Measurements from ENCODE around the gene ZNRF1.
"Not testable (repeated sequence)": the region's sequence is repeated elsewhere in the genome, so short reads cannot be mapped to it uniquely, and the experiment has no call there.

Gene ZNRF1

DNA sequence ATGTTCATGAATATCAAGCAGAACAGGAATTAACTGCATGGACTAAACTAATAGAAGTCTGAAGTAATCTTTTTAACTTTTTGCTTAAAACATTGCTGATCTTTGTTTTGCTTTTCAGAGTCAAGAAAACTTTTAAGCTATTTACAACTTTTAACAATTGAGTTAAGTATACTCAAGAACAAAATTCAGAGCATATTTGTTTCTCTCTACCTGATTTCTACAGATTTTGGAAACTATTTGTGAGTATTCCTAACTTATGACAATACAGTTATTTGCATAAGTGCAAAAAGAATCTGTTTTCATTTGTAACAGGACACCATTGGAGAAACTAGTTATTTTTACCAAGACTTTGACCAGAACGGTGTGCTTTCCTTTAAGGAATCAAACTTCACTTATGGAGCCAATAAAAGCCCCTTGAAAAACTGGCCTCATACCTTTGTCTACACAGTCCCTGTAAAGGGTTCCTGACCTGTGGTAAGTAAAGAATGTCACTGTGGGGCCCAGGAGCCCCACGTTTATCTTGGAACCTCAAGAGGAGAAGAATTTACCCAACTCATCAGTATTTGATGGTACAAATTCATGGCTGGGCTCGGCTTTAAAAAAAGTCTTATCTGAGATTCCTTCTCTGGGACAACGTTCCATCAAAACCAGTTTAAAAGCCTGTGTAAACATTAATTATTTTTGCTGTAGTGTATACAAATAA lies 129.0 kb downstream of the ZNRF1 start:
- H3K4me3 ChIP-seq = no peak overlapping the region
- H3K9me3 ChIP-seq = no peaks in the 10 kb centered on the region
- no peaks in the 10 kb centered on the region; the same call in 1 of the 2 replicates for H3K27me3 ChIP-seq (ENCODE audit: low read depth)
- in situ Hi-C loops (cut with MboI; ENCODE audit: low sequenced_read_pairs) = no loop called here
- H3K4me1 ChIP-seq = peaks cover 6% of the 10 kb centered on the region; the same call in 1 of the 2 replicates
- H3K36me3 ChIP-seq (replicated peaks) = no peaks in the 10 kb centered on the region
- no peak for DNase-seq (ENCODE audit: low spot score in 2 of 2)

DNA sequence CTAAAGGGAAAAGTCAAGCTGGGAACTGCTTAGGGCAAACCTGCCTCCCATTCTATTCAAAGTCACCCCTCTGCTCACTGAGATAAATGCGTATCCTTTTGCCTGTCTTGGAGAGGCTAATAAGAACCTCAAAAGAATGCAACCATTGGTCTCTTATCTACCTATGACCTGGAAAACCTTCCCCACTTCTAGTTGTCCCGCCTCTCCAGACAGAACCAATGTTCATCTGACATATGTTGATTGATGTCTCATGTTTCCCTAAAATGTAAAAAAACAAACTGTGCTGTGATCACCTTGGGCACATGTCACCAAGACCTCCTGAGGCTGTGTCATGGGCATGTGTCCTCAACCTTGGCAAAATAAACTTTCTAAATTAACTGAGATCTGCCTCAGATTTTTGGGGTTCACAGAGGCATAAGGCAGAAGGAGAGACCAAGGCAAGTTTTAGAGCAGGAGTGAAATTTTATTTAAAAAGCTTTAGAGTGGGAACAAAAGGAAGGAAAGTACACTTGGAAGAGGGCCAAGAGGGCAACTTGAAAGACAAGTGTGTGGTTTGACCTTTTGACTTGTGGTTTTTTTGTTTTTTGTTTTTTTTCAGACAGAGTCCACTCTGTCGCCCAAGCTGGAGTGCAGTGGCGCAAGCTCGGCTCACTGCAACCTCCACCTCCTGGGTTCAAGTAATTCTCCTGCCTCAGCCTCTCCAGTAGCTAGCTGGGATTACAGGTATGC lies 130.8 kb downstream of the ZNRF1 start:
- H3K4me3 ChIP-seq; in situ Hi-C loops (cut with MboI; ENCODE audit: low sequenced_read_pairs); H3K36me3 ChIP-seq (replicated peaks); DNase-seq (ENCODE audit: low spot score in 2 of 2); H3K9me3 ChIP-seq; H3K27me3 ChIP-seq (ENCODE audit: low read depth); H3K4me1 ChIP-seq: not testable (repeated sequence)

DNA sequence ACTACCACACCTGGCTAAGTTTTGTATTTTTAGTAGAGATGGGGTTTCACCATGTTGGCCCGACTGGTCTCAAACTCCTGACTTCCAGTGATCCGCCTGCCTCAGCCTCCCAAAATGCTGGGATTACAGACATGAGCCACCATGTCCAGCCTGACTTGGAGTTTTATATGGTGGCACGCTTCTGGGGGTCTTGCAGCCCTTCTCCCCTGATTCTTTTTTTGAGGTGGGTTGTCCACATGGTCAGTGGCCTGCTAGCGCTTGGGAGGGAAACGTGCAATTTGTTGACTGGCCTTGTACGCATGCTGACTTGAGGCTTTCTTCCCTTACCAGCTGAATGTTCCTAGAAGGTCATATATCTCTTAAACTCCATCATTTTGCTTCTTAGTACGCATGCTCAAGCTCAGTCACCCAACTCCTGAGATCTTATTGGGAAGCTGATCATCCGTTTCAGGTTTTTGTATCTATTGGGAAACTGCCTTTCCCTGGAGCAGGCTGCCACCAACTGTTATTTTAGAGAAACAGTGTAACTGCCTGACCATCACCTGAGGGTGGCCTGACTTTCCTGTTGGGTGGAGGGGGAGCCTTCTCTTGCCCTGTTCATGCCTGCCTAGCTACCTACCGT lies 131.4 kb downstream of the ZNRF1 start:
- in situ Hi-C loops (cut with MboI; ENCODE audit: low sequenced_read_pairs) = no loop called here
- H3K4me1 ChIP-seq = peaks cover 6% of the 10 kb centered on the region; the same call in 1 of the 2 replicates
- H3K36me3 ChIP-seq (replicated peaks) = no peaks in the 10 kb centered on the region
- no peaks in the 10 kb centered on the region for H3K9me3 ChIP-seq
- no peak for DNase-seq (ENCODE audit: low spot score in 2 of 2)
- H3K27me3 ChIP-seq (ENCODE audit: low read depth) = no peaks in the 10 kb centered on the region; the same call in 1 of the 2 replicates
- no peak overlapping the region for H3K4me3 ChIP-seq

DNA sequence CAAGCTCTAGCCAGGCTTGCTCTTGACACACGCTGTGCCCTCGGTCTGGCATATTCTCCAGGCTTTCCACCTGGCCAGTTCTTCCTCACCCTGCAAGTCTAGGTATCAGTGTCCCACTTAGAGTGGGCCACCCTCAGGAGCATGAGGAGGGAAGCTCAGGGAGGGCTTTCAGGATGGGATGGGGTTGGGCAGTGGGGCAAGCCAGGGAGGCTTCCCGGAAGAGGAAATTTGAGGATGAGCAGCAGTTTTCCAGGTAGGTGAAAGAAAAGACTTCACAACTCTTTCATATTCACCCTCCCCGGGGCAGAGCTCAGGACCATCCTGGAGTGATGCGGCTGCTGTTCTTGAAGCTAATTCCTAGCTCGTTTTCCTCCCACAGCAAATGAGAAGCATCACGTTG lies 132.3 kb downstream of the ZNRF1 start:
- no peak overlapping the region for H3K4me3 ChIP-seq
- no peak for DNase-seq (ENCODE audit: low spot score in 2 of 2)
- no peaks in the 10 kb centered on the region; the same call in 1 of the 2 replicates for H3K27me3 ChIP-seq (ENCODE audit: low read depth)
- H3K4me1 ChIP-seq = peaks cover 6% of the 10 kb centered on the region; the same call in 1 of the 2 replicates
- in situ Hi-C loops (cut with MboI; ENCODE audit: low sequenced_read_pairs) = no loop called here
- H3K9me3 ChIP-seq = no peaks in the 10 kb centered on the region
- no peaks in the 10 kb centered on the region for H3K36me3 ChIP-seq (replicated peaks)

DNA sequence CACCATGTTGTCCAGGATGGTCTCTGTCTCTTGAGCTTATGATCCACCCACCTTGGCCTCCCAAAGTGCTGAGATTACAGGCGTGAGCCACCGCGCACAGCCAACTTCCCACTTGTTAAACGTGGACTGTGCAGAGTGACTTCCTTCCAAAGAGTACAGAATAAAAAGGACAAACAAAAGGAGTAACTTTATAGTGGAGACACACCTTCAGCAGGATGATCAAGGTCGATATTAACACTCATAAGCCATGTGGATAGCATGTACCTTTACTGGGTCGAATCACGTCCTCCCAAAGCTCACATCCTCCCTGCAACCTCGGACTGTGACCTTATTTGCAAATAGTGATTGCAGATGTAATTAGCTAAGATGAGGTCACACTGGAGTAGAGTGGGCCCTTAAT lies 139.4 kb downstream of the ZNRF1 start:
- in situ Hi-C loops (cut with MboI; ENCODE audit: low sequenced_read_pairs) = no loop called here
- DNase-seq (ENCODE audit: low spot score in 2 of 2) = no peak
- H3K4me1 ChIP-seq = no peaks in the 10 kb centered on the region
- no peaks in the 10 kb centered on the region for H3K27me3 ChIP-seq (ENCODE audit: low read depth)
- no peaks in the 10 kb centered on the region for H3K36me3 ChIP-seq (replicated peaks)
- H3K4me3 ChIP-seq = no peak overlapping the region
- H3K9me3 ChIP-seq = no peaks in the 10 kb centered on the region

DNA sequence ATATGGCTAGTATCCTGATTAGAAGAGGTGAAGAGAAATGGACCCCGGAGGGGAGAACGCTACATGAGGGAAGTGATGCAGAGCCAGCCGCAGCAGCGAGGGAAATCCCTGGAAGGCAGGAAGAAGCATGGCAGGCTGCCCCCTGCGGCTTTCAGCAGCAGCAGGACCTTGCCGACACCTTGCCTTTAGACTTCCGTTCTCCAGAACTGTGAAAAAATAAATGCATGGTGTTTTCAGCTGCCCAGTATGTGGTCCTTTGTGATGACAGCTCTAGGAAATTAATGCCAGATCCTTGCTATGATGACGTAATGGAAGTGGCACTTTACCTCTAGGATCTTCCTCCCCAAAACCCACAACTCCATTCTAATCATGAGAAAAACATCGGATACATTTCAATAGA lies 139.8 kb downstream of the ZNRF1 start:
- Histone ChIP-seq H3K4me3 (no peak overlapping the region), H3K27me3 (ENCODE audit: low read depth) (no peaks in the 10 kb centered on the region), H3K9me3 (no peaks in the 10 kb centered on the region), H3K36me3 (replicated peaks) (no peaks in the 10 kb centered on the region), H3K4me1 (no peaks in the 10 kb centered on the region)
- no peak for DNase-seq (ENCODE audit: low spot score in 2 of 2)
- in situ Hi-C loops (cut with MboI; ENCODE audit: low sequenced_read_pairs) = no loop called here

DNA sequence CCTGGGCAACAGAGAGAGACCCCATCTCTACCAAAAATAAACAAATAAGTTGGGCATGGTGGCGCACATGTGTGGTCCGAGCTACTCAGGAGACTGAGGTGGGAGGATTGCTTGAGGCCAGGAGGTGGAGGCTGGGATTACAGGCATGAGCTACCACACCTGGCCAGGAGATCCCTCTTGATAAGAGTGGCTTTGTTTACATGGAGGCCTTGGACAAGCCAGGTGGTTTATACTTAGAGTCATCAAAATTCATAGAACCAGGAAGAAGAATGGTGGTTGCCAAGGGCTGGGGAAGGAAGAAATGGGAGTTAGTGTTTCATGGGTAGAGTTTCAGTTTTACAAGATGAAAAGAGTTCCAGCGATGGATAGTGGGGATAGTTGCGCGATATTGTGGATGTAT lies 140.7 kb downstream of the ZNRF1 start:
- H3K4me3 ChIP-seq = no peak overlapping the region
- DNase-seq (ENCODE audit: low spot score in 2 of 2) = no peak
- no peaks in the 10 kb centered on the region for H3K4me1 ChIP-seq
- H3K27me3 ChIP-seq (ENCODE audit: low read depth) = no peaks in the 10 kb centered on the region
- in situ Hi-C loops (cut with MboI; ENCODE audit: low sequenced_read_pairs) = no loop called here
- no peaks in the 10 kb centered on the region for H3K36me3 ChIP-seq (replicated peaks)
- H3K9me3 ChIP-seq = no peaks in the 10 kb centered on the region

DNA sequence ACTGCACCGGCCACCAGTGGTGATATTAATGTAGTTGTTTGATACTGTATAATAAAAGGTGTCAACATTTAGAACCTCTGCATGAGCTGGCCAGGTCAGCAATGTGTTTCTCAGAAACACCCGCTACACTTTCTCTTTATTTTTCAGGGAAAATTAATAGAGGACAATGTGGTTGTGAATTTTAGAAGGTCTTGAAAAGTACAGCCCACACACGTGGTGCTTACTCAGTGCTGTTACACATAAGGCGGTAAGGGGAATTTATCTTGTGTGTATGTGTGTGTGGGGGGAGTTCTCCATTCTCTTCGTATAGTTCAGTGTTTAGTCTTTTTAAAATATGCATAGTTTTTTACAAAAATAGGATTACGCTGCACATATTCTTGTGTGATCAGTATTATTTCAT lies 145.1 kb downstream of the ZNRF1 start:
- no peaks in the 10 kb centered on the region for H3K9me3 ChIP-seq

DNA sequence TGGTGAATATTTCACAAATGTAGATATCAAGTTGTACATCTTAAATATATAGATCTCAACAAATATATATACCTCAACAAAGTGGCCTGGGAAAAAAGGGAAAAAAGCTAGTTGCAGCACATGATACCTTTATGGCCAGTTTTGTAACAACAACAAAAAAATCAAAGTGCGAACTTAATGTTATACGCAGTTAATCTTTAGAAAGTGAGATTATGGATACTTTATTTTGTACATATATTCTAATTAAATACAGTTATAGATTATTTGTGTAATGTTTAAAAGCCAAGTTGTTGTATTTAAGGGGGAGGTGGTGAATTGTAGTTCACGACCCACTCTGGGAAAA lies 149.1 kb downstream of the ZNRF1 start:
- H3K36me3 ChIP-seq (replicated peaks) = peaks cover 4% of the 10 kb centered on the region

More for the DNA sequence above, 145.1 kb downstream of the ZNRF1 start:
- no peak for DNase-seq (ENCODE audit: low spot score in 2 of 2)
- no peaks in the 10 kb centered on the region for H3K36me3 ChIP-seq (replicated peaks)
- no peak overlapping the region for H3K4me3 ChIP-seq
- H3K27me3 ChIP-seq (ENCODE audit: low read depth) = 0 out of 2 replicates have a peak, but pooled peaks cover 2% of the 10 kb centered on the region
- H3K4me1 ChIP-seq = peaks cover 4% of the 10 kb centered on the region
- in situ Hi-C loops (cut with MboI; ENCODE audit: low sequenced_read_pairs) = no loop called here

DNA sequence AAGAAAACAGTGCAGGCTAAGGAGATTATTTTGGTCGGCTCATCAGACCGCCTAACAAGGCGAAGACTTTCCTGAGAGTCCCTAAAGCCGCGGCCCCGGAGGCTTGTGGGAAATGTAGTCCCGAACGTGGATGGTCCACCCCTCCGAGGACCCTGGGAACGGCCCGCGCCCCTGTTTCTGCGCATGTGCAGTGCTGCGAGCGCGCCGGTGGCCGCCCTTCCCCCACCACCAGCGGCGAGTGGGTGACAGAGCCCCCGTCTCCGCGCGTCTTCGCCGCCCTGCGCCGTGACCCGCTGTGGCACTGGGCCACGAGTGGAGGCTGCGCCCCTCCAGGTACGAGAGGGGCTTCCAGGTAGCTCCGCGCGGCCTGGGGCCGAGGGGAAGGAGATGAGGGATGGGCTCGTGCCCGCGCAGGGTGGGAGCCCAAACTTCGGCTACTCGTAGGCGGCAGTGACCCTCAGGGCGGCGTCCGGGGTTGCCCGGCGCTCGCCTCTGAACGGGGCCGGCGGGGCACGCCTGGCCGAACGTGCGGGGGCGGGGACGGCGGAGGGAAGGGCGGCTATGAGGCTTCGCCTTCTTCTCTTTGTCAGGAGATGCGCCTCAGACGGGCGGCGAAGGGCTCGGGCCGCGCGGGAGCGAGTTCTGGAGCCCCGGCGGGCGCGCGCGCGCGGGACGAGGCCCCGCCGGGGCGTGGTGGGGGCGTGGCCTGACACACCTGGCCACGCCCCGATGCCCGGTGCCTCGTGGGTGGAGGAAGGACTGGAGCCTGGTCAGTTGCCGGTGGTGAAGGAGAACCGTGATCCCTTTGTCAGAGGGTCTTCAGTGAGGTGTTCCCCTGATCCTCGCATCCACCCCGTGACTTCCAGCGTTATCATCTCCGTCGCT lies 149.7 kb downstream of the ZNRF1 start, which contains the start of gene ZFP1:
TSS of gene ZFP1 (plus strand) at position 214 of the 885 bp plus-strand sequence. CDS start 4,428 bp downstream, outside the sequence.
- H3K9me3 ChIP-seq = peaks cover 13% of the 10 kb centered on the region; the same call in 1 of the 2 replicates

More for the DNA sequence above, 149.1 kb downstream of the ZNRF1 start:
- DNase-seq (ENCODE audit: low spot score in 2 of 2) = no peak
- peaks cover 12% of the 10 kb centered on the region; the same call in 1 of the 2 replicates for H3K9me3 ChIP-seq
- H3K4me3 ChIP-seq = peak overlapping the region; percentile 99
- H3K27me3 ChIP-seq (ENCODE audit: low read depth) = 0 out of 2 replicates have a peak, but pooled peaks cover 2% of the 10 kb centered on the region
- in situ Hi-C loops (cut with MboI; ENCODE audit: low sequenced_read_pairs) = no loop called here
- peaks cover 4% of the 10 kb centered on the region for H3K4me1 ChIP-seq

DNA sequence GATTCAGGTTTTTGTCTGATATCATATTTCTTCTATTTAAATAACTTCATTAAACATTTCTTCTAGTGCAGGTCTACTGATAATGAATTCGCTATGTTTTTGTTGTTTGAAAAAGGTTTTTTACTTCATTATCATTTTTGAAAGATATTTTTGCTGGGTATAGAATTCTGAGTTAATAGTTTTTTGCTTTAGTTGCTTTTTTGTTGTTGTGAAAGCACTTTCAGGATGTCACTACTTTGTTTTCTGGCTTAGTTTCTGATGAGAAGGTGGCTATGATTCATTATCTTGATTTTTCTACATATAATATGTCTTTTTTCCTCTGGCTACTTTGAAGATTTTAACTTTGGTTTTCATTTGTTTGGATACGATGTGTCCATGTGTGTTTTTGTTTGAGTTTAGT lies 153.0 kb downstream of the ZNRF1 start:
- peaks cover 6% of the 10 kb centered on the region for H3K36me3 ChIP-seq (replicated peaks)
- H3K4me3 ChIP-seq = no peak overlapping the region
- in situ Hi-C loops (cut with MboI; ENCODE audit: low sequenced_read_pairs) = no loop called here
- peaks cover 13% of the 10 kb centered on the region; the same call in 1 of the 2 replicates for H3K9me3 ChIP-seq
- H3K27me3 ChIP-seq (ENCODE audit: low read depth) = 0 out of 2 replicates have a peak, but pooled peaks cover 2% of the 10 kb centered on the region
- peaks cover 4% of the 10 kb centered on the region for H3K4me1 ChIP-seq
- no peak for DNase-seq (ENCODE audit: low spot score in 2 of 2)

More for the DNA sequence above, 149.7 kb downstream of the ZNRF1 start, which contains the start of gene ZFP1:
- Histone ChIP-seq H3K4me1 (peaks cover 4% of the 10 kb centered on the region), H3K27me3 (ENCODE audit: low read depth) (0 out of 2 replicates have a peak, but pooled peaks cover 2% of the 10 kb centered on the region), H3K36me3 (replicated peaks) (peaks cover 6% of the 10 kb centered on the region), H3K4me3 (peak within 1 kb of the TSS; percentile 99)
- peak; percentile 91 to 97 for DNase-seq (ENCODE audit: low spot score in 2 of 2)
- in situ Hi-C loops (cut with MboI; ENCODE audit: low sequenced_read_pairs) = no loop called here

DNA sequence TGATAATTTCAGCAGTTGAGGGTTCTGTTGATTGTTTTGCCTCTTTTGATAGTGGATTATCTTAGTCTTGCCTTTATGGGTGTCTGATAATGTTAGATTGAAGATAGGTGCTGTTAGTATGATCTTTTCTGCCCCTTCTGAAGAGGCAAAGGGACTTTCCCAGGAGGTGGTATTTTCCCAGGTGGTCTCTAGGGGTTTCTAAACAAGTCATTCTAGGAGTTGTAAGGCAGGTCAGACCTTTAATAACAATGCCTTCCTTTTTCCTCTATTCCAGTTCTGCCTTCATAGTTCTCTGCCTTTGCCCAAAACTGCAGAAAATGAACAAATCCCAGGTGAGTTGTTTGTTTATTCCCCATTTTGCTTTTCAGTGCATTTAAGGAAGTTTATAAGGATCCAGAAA lies 153.8 kb downstream of the ZNRF1 start:
- Histone ChIP-seq H3K9me3 (peaks cover 13% of the 10 kb centered on the region; the same call in 1 of the 2 replicates), H3K36me3 (replicated peaks) (peaks cover 6% of the 10 kb centered on the region)
- in situ Hi-C loops (cut with MboI; ENCODE audit: low sequenced_read_pairs) = no loop called here

DNA sequence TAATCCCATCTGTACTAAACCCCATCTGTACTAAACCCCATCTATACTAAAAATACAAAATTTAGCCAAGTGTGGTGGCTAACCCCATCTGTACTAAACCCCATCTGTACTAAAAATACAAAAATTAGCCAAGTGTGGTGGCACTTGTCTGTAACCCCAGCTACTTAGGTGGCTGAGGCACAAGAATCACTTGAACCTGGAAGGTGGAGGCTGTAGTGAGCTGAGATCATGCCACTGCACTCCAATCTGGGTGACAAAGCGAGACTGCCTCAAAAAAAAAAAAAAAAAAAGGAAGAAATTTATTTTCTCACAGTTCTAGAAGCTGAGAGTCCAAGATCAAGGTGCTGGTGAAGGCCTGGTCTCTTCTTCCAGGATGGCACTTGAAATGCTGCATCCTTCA lies 161.6 kb downstream of the ZNRF1 start:
- peaks cover 9% of the 10 kb centered on the region for H3K36me3 ChIP-seq (replicated peaks)
- no peaks in the 10 kb centered on the region; the same call in 1 of the 2 replicates for H3K9me3 ChIP-seq
- H3K27me3 ChIP-seq (ENCODE audit: low read depth) = no peaks in the 10 kb centered on the region
- no peaks in the 10 kb centered on the region for H3K4me1 ChIP-seq
- in situ Hi-C loops (cut with MboI; ENCODE audit: low sequenced_read_pairs) = no loop called here
- H3K4me3 ChIP-seq = no peak overlapping the region
- no peak for DNase-seq (ENCODE audit: low spot score in 2 of 2)

More for the DNA sequence above, 153.8 kb downstream of the ZNRF1 start:
- DNase-seq (ENCODE audit: low spot score in 2 of 2) = no peak
- peaks cover 4% of the 10 kb centered on the region for H3K4me1 ChIP-seq
- H3K4me3 ChIP-seq = no peak overlapping the region
- 0 out of 2 replicates have a peak, but pooled peaks cover 2% of the 10 kb centered on the region for H3K27me3 ChIP-seq (ENCODE audit: low read depth)
